HG03439 (cell line): ENCODE measurements around the gene C6.

Experiments used
- ATAC-seq: cut with Tn5 transposase; IDR thresholded peaks from one replicate; pipeline ENCODE4 v1.9.1; 2021; ENCODE audit warnings: mild to moderate bottlenecking, moderate library complexity; ENCODE audit not compliant: unreplicated experiment

The C6 gene

DNA sequence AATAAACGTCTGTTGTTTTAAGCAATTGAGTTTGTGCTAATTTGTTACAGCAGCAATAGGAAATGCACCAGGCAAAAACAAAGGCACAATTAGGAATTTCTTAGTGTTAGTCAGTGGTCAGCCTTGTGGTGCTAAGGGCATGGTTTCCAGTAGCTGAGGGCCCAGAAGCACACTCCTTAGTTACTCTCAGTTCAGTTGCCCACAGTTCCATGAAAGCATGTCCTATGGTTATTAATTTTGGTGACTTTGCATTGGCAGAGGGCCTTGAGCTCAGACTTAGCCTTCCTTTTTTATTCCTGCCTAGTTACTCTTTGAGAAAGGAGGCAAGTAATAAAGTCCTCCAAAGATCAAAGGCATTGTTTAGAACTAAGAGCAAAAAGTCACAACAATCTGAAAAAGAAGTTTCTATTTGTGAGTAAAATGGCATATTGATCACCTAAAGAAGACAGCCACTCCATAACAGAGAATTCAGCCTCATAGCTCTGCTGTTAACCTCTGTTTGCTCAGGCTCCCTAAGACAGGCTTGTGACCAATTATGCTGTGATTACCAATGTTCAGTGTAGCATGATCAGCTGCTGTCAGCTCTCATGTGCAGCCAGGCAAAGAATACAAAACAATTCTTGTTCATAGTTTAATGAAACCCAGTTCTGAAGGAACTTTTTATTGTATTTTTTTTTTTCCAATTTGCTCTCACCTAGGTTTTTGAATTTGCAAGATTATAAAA, 85.2 kb downstream of the C6 start:
- no peak for ATAC-seq

DNA sequence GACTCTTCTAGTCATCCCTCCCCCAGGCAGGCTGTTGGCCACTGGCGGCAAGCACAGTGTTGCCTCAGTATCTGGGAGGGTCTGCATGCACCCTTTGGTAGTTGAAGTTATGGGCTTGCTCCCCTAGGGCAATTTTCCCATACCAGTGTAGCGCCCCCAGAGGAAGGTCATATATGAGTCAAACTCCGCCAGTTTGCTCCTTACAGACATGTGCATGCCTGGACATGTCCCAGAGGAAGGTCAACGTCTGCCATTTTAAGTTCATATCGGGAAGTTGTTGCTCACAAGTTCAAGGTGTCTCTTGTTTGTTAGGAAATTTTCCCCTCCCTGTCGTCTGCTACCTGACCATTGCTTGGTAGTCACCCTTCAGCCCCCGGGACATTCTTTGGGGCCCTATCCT, 90.9 kb downstream of the C6 start:
- no peak for ATAC-seq

DNA sequence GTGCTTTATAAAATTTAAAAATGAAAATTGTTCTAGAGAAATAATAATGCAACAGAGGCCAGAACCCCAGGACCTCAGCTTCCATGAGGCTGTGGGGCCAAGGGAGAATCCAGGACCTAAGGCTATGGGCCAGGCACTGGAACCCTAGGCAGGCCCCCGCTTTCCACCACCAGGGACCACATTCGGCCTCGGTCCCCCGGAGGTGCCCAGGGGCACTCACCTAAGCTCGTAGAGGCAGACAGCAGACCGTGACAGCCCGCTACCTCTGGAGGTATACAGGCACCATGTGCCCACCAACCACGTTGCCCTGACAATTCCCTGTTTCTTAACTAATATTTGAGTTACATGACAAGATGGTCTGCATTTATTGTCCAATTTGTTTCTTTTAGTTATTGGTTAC, 92.7 kb downstream of the C6 start:
- no peak for ATAC-seq

DNA sequence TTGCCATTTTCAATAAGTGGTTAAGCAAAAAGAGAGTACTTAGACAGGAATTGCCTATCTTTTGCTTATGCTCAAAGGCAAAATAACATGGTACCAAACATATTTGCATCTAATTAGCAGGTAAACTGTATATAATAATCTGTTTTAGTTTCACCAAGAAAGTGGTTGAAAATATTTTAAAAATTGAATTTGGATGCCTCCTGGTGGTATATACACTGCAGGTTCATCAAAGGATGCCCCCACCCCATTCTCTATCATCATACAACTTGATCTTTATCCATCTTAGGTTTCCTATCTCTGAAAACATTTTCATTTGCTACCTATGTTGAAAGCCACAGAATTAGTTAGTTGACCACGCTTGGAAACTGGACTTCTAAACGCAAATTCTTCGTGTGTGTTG, 95.2 kb downstream of the C6 start:
- no peak for ATAC-seq

DNA sequence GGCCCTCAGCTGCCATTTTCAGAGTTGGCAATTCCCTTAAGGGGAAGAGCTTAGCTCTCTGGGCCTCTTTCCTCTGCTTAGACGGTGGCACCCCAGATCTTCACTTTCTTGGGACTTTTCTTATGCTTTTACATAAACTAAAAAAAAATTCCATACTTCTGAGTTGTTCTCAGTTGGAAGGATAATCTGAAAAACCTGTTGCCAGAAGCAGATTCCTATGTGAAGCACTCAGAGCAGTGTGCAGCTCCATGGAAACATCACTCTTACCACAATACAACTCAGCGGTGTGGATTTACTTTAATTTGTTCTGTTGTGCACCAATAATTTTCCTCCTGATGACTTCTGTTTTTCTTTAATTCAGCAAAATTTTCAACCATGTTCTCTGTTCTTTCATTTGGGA, 98.1 kb downstream of the C6 start:
- ATAC-seq: no peak

DNA sequence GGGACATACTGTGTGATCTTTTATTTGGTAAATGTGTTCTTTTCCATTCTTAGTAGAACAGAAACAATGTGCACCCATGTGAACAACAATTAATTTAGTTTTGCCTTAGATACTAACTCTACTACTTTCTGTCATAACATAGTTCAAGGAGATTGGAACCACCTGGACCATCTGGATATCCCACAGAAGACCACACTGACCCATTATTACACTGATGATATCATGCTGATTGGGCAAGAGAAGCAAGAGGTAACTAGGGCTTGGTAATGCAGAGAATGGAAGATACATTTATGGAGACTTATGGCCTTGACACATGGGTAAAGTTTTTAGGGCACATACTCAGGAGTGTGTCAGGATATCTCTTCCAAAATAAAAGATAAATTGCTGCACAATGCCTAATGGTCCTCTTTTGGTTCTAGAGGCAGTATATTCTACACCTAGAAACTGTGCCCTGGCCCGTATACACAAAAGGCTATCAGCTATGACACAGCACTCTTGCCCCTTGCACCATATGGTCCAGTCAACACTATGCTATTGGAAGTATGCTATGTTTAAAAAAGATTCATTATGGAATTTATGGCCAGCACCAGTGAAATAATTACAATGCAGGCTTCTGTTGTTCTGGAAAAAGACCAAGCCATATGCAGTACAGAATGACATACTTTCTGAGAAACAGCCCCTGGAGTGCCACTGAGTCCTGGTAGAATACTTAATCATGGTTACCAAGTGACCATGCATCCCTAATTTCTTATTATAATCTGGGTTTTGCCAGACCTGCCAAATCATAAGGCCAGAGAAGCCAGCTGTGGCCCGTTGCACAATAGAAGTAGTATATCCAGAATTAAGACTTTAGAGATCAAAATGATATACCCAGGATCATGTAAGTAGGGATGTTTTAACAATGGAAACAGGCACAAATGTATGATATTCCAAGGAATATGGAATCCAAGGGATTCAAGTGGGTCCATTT, 100.6 kb downstream of the C6 start:
- ATAC-seq: no peak

DNA sequence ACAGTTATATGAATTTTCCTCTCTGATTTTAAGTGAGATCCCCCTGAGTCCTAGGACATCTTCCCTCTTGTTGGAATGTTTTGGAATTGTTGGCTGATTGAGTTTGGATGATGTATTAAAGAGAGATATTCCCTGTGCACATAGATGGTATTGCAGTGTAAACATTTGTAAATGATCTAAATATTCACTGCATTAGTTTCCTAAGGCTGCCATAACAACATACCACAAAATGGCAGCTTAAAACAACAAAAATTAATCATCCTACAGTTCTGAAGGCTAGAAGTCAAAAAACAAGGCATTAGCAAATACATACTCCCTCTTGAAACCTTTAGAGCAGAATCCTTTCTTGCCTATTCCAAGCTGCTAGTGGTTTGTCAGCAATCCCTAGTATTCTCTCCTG, 104.1 kb downstream of the C6 start:
- no peak for ATAC-seq

DNA sequence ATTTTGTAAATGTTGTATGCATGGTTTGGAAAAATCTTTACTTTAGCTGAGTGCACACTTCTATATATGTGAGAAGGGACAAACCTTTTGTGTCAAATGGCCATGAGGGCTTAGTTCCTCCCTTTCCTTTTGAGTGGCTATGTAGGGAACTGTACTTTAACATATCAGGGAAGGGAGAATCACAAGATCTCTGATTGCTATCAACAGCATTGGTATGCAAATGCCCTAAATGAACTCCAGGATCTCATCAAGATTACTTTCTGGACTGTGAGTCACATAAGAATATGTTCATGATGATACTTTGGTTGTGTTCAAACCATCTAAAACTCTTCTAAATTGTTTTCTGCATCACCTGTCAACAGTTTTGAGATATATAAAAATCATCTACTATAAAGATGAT, 111.0 kb downstream of the C6 start:
- no peak for ATAC-seq

DNA sequence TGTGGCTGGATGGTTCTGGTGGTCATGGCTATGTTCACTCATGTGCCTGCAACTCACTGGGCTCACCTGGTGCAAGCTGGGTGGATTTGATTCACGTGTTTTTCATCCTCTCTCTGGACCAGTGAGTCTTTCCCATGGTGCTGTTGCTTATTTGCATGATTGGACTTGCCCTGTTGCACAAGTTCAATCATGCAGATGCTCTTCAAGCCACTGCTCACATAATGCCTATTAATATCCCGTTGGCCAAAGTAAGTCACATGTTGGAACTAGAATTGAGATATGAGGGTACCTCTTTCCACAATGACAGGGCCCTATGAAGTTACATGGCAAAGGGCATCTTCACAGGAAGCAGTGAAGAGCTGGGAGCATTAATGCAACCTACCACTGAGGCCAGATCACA, 115.7 kb downstream of the C6 start:
- ATAC-seq: no peak

DNA sequence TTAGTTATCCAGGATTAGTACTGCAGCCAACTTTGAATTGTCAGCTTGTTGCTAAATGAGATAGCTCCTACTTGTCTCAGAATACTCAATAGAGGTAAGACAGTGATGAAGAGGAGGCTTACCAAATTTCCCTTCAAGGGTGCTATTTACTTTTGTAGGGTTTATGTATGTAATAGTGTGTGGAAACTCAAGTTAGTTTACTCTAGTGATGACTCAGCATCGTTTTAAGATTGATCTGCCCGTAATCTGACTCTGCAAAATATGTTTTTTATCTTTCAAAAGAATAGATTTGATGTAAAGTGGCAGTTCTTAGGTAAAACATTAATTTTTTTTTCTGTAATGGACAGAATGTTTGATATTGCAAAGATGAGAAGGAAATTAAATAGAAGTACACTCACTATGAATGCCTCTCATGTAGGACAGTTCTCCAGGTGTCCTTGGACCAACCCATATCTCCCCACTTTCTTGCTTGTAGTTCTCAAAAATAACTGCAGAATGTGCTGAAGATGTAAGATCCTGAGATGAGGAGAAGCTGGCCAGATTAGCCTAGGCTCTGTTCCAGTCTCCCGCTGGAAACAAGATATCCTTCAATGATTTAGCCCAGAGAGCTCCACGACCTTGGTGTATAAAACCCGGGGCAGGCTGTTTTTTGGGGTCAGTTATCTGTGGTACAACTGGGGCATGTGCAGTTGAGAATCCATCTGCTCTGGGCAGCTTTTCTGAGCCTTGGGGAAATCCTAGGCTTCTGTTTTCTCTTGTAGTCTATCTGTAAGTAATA, 117.8 kb downstream of the C6 start:
- no peak for ATAC-seq

DNA sequence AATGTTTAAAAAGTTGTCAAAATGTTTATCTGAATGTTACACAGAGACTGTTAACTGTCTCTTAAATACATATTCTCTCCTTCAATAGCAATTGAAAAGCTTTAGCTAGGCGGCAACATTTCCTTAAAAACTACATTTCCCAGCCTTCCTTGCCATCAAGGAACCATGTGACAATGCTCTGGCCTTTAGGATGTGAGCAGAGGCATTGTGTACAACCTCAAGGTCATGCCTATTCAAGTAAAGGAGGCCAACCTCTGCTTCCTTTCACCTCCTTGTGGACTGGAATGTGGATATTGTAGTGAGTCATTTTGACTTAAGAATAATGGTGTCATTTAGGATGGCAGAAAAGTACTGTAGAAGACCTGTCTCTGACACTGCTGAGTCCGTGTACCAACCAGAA, 118.5 kb downstream of the C6 start:
- no peak for ATAC-seq

DNA sequence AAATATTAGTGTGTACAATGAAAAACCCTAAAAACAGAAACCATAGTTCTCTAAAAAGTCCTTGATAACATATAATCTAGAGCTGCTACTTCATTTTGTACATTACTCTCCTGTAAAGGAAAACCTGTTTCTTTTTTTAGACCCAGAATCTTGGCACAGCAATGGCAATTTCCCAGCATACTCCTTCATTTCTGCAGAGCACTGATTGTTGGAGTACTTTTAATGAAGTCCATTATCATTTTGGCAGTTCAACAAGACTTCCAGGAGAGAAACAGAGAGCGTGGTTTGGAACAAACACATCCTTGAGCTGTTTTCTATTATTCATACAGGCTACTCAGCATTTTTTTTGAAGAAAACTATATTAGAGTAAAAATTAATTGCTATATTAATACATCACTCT, 119.5 kb downstream of the C6 start:
- no peak for ATAC-seq
